HG02852 (cell line): ENCODE data around the gene RIPOR2.
"Not testable (repeated sequence)": the region's sequence is repeated elsewhere in the genome, so short reads cannot be mapped to it uniquely, and the experiment has no call there.

Experiments used
- ATAC-seq: cut with Tn5 transposase; IDR thresholded peaks from one replicate; pipeline ENCODE4 v1.9.1; 2021; ENCODE audit warnings: mild to moderate bottlenecking, moderate library complexity; ENCODE audit not compliant: unreplicated experiment

The RIPOR2 gene

GRCh38 chr6:24959319-24959718 lies 23.6 kb upstream of the RIPOR2 start:
- no peak for ATAC-seq

GRCh38 chr6:24957199-24957598 lies 21.4 kb upstream of the RIPOR2 start:
- no peak for ATAC-seq

GRCh38 chr6:24953726-24954125 lies 18.0 kb upstream of the RIPOR2 start:
- ATAC-seq: no peak

- ATAC-seq: no peak
Measured at GRCh38 chr6:24951811-24952299, 16.1 kb upstream of the RIPOR2 start.

GRCh38 chr6:24950218-24950941 lies 14.6 kb upstream of the RIPOR2 start:
- ATAC-seq: no peak

- peak; percentile 90 for ATAC-seq
Measured at GRCh38 chr6:24949020-24949569, 13.3 kb upstream of the RIPOR2 start.

GRCh38 chr6:24948261-24948660 lies 12.5 kb upstream of the RIPOR2 start:
- ATAC-seq: not testable (repeated sequence)

GRCh38 chr6:24947636-24948035 lies 11.9 kb upstream of the RIPOR2 start:
- no peak for ATAC-seq

GRCh38 chr6:24945054-24945453 lies 9.3 kb upstream of the RIPOR2 start:
- no peak for ATAC-seq

GRCh38 chr6:24943774-24944173 lies 8.0 kb upstream of the RIPOR2 start:
- no peak for ATAC-seq

- ATAC-seq: no peak
Measured at GRCh38 chr6:24940311-24940917, 4.7 kb upstream of the RIPOR2 start.

- peak; percentile 69 for ATAC-seq
Measured at GRCh38 chr6:24936641-24937317, 1.0 kb upstream of the RIPOR2 start.

GRCh38 chr6:24933868-24934401 lies 1.8 kb downstream of the RIPOR2 start:
- ATAC-seq: no peak

- no peak for ATAC-seq
Measured at GRCh38 chr6:24933266-24933665, 2.5 kb downstream of the RIPOR2 start.

- ATAC-seq: no peak
Measured at GRCh38 chr6:24932832-24933231, 2.9 kb downstream of the RIPOR2 start.

- ATAC-seq: peak; percentile 32
Measured at GRCh38 chr6:24931718-24932691, 3.8 kb downstream of the RIPOR2 start.

GRCh38 chr6:24931296-24931695 lies 4.5 kb downstream of the RIPOR2 start:
- ATAC-seq: no peak

GRCh38 chr6:24930431-24930871 lies 5.3 kb downstream of the RIPOR2 start:
- ATAC-seq: no peak

- ATAC-seq: peak; percentile 33
Measured at GRCh38 chr6:24929242-24929641, 6.5 kb downstream of the RIPOR2 start.
